ENCODE results near the gene MBNL2. TPM values are rescaled to one million over a fixed set of nuclear protein-coding genes. Genes with fewer than 3 reads are reported as not detected.

MBNL2 gene
- total RNA-seq, 3 donors from 2014 or later: 68.5 to 131 (median 120) TPM

DNA sequence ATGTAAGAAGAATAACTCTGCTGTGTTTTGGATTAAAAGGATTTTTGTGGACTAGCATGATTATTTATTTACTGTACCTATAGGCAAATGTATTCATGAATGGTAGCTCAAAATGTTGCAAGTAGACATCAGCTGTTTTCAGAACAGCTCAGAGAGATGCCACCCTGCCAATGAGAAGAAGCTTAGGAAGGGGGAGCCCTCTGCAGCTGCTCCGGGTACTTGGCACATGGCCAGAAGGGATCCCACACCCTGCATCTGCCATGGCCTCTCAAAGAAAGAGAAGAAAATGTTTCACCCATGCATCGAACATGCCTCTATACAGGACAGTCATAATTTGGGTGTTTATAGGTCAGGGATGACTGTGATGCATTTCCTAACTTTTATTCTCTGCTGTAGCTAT lies 30.5 kb upstream of the MBNL2 start:
- DNase-seq (ENCODE audit: low spot score in 2 of 2): no peak
- intact Hi-C loops (cut with DNase I; ENCODE audit: low total_unique reads): no loop called here
- Histone ChIP-seq H3K4me3 (no peak overlapping the region), H3K27ac (no peak overlapping the region), H3K27me3 (no peaks in the 10 kb centered on the region), H3K9me3 (no peaks in the 10 kb centered on the region), H3K4me1 (no peaks in the 10 kb centered on the region), H3K36me3 (no peaks in the 10 kb centered on the region)
- TF ChIP-seq POLR2A (IDR thresholded peaks at IDR 0.05): no peak
- TF ChIP-seq POLR2AphosphoS5 (IDR thresholded peaks at IDR 0.05): no peak

DNA sequence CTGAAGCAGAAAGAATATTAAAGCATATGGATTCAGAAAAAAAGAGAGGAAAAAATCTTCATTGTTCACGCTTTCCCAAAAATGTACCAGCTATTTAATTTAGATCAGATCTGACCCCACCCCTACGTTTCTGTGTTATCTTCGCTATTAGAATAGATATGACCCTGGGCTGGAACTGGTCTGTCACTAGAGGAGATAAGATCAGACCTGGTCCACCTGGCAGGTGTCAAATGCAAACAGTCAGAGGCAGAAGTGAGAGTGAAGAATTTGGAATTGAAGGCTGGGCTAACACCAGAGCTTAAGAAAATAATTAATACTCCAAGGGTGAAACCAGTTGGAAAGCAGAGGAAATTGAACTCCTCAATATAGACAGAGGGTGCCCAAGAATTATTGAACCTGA lies 30.0 kb upstream of the MBNL2 start:
- TF ChIP-seq POLR2A (IDR thresholded peaks at IDR 0.05) (no peak), POLR2AphosphoS5 (IDR thresholded peaks at IDR 0.05) (no peak)
- TF ChIP-seq, protein P1, sequence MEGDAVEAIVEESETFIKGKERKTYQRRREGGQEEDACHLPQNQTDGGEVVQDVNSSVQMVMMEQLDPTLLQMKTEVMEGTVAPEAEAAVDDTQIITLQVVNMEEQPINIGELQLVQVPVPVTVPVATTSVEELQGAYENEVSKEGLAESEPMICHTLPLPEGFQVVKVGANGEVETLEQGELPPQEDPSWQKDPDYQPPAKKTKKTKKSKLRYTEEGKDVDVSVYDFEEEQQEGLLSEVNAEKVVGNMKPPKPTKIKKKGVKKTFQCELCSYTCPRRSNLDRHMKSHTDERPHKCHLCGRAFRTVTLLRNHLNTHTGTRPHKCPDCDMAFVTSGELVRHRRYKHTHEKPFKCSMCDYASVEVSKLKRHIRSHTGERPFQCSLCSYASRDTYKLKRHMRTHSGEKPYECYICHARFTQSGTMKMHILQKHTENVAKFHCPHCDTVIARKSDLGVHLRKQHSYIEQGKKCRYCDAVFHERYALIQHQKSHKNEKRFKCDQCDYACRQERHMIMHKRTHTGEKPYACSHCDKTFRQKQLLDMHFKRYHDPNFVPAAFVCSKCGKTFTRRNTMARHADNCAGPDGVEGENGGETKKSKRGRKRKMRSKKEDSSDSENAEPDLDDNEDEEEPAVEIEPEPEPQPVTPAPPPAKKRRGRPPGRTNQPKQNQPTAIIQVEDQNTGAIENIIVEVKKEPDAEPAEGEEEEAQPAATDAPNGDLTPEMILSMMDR (IDR thresholded peaks at IDR 0.05): no peak
- no peaks in the 10 kb centered on the region for H3K36me3 ChIP-seq
- no peaks in the 10 kb centered on the region for H3K27me3 ChIP-seq
- H3K27ac ChIP-seq: no peak overlapping the region
- intact Hi-C loops (cut with DNase I; ENCODE audit: low total_unique reads): no loop called here
- no peak for DNase-seq (ENCODE audit: low spot score in 2 of 2)
- no peak overlapping the region for H3K4me3 ChIP-seq
- H3K9me3 ChIP-seq: no peaks in the 10 kb centered on the region
- H3K4me1 ChIP-seq: no peaks in the 10 kb centered on the region

DNA sequence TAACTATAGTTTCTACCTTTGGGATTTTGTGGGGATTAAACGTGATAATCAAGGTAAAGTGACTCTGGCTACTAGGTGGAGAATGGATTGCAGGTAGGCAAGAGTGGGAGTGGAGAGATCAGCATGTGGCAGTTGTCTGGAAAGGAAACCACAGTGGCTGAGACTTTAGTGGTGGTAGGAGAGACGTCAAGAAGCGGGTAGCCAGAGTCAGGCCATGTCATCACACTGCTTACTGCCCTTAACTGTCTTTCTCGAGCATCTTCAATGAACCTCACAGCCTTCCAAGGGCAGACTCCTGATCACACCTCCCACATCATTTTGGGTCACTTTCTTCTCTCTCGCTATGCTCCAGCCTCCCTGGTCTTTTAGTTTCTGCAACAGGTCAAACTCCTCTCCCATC lies 28.6 kb upstream of the MBNL2 start:
- H3K36me3 ChIP-seq: no peaks in the 10 kb centered on the region
- H3K9me3 ChIP-seq: no peaks in the 10 kb centered on the region
- H3K27me3 ChIP-seq: no peaks in the 10 kb centered on the region
- no peaks in the 10 kb centered on the region for H3K4me1 ChIP-seq
- DNase-seq (ENCODE audit: low spot score in 2 of 2): no peak
- intact Hi-C loops (cut with DNase I; ENCODE audit: low total_unique reads): no loop called here
- H3K4me3 ChIP-seq: no peak overlapping the region
- no peak overlapping the region for H3K27ac ChIP-seq
- no peak for TF ChIP-seq POLR2AphosphoS5 (IDR thresholded peaks at IDR 0.05)
- no peak for TF ChIP-seq POLR2A (IDR thresholded peaks at IDR 0.05)
- TF ChIP-seq, protein P1 (IDR thresholded peaks at IDR 0.05): no peak

- Histone ChIP-seq H3K27ac (no peak overlapping the region), H3K9me3 (no peaks in the 10 kb centered on the region), H3K4me1 (no peaks in the 10 kb centered on the region), H3K4me3 (no peak overlapping the region), H3K36me3 (no peaks in the 10 kb centered on the region), H3K27me3 (no peaks in the 10 kb centered on the region)
- intact Hi-C loops (cut with DNase I; ENCODE audit: low total_unique reads): no loop called here
- TF ChIP-seq POLR2AphosphoS5 (IDR thresholded peaks at IDR 0.05) (no peak), POLR2A (IDR thresholded peaks at IDR 0.05) (no peak)
- TF ChIP-seq, protein P1 (IDR thresholded peaks at IDR 0.05): no peak
- DNase-seq (ENCODE audit: low spot score in 2 of 2): no peak
Observed at GRCh38 chr13:97194479-97194878, 27.7 kb upstream of the MBNL2 start.

- Histone ChIP-seq H3K4me3 (no peak overlapping the region), H3K4me1 (no peaks in the 10 kb centered on the region), H3K27ac (no peak overlapping the region), H3K36me3 (no peaks in the 10 kb centered on the region), H3K27me3 (no peaks in the 10 kb centered on the region), H3K9me3 (no peaks in the 10 kb centered on the region)
- TF ChIP-seq POLR2AphosphoS5 (IDR thresholded peaks at IDR 0.05) (no peak), POLR2A (IDR thresholded peaks at IDR 0.05) (no peak)
- TF ChIP-seq, protein P1 (IDR thresholded peaks at IDR 0.05): no peak
- intact Hi-C loops (cut with DNase I; ENCODE audit: low total_unique reads): no loop called here
- DNase-seq (ENCODE audit: low spot score in 2 of 2): no peak
Observed at GRCh38 chr13:97196340-97196739, 25.8 kb upstream of the MBNL2 start.

GRCh38 chr13:97198753-97199152 lies 23.4 kb upstream of the MBNL2 start:
- TF ChIP-seq POLR2AphosphoS5 (IDR thresholded peaks at IDR 0.05): no peak
- TF ChIP-seq POLR2A (IDR thresholded peaks at IDR 0.05): no peak
- no peaks in the 10 kb centered on the region for H3K27me3 ChIP-seq
- H3K4me3 ChIP-seq: no peak overlapping the region
- DNase-seq (ENCODE audit: low spot score in 2 of 2): no peak
- no peaks in the 10 kb centered on the region for H3K36me3 ChIP-seq
- H3K9me3 ChIP-seq: no peaks in the 10 kb centered on the region
- no peaks in the 10 kb centered on the region for H3K4me1 ChIP-seq
- intact Hi-C loops (cut with DNase I; ENCODE audit: low total_unique reads): no loop called here
- no peak overlapping the region for H3K27ac ChIP-seq

Measured in breast epithelium (tissue), 4 donors.